Neural crest cell (in vitro differentiated cells): ENCODE measurements around the gene DEPP1. TPM values are rescaled to one million over a fixed set of nuclear protein-coding genes. Genes with fewer than 3 reads are reported as not detected.

ENCODE experiments used
- DNase-seq: peaks from one replicate; pipeline ENCODE4 v3.0.0; 2021; ENCODE audit warnings: low read depth, mixed read lengths, low spot score
- H3K27ac Mint-ChIP-seq: one replicate; pipeline ENCODE4 v1.8.0; 2021; ENCODE audit warnings: mild to moderate bottlenecking, mixed read lengths; ENCODE audit not compliant: unreplicated experiment
- H3K27me3 Mint-ChIP-seq: 2 replicates; pipeline ENCODE4 v1.8.0; 2021; ENCODE audit warnings: low read depth, mild to moderate bottlenecking, mixed read lengths
- H3K36me3 Mint-ChIP-seq: 2 replicates; pipeline ENCODE4 v1.8.0; 2021; ENCODE audit warnings: low read depth, mild to moderate bottlenecking, mixed read lengths
- H3K4me1 Mint-ChIP-seq: 2 replicates; pipeline ENCODE4 v1.8.0; 2021; ENCODE audit warnings: mixed read lengths
- H3K4me3 Mint-ChIP-seq: one replicate; pipeline ENCODE4 v1.8.0; 2021; ENCODE audit warnings: mild to moderate bottlenecking, mixed read lengths
- H3K9me3 Mint-ChIP-seq: 2 replicates; pipeline ENCODE4 v1.8.0; 2021; ENCODE audit warnings: mixed read lengths
- total RNA-seq: library from RNA; stranded (reverse); gene quantifications from 2 replicates; pipeline ENCODE4 v1.2.1, GENCODE V29; 2021
- TF ChIP-seq, protein P1 (sequence below): fragments of 200-600 bp; sonication (generic); conservative IDR thresholded peaks from 2 replicates; pipeline ENCODE4 v1.5.0; 2021; ENCODE audit warnings: antibody characterized with exemption, mild to moderate bottlenecking

DEPP1 gene
- total RNA-seq, 1 donor from 2014 or later = 1.1 TPM

- Mint-ChIP-seq H3K27ac (peak overlapping the region; percentile 27), H3K36me3 (no peaks in the 10 kb centered on the region), H3K4me1 (peaks cover 60% of the 10 kb centered on the region), H3K4me3 (no peak overlapping the region), H3K9me3 (no peaks in the 10 kb centered on the region), H3K27me3 (no peaks in the 10 kb centered on the region)
- TF ChIP-seq, protein P1, sequence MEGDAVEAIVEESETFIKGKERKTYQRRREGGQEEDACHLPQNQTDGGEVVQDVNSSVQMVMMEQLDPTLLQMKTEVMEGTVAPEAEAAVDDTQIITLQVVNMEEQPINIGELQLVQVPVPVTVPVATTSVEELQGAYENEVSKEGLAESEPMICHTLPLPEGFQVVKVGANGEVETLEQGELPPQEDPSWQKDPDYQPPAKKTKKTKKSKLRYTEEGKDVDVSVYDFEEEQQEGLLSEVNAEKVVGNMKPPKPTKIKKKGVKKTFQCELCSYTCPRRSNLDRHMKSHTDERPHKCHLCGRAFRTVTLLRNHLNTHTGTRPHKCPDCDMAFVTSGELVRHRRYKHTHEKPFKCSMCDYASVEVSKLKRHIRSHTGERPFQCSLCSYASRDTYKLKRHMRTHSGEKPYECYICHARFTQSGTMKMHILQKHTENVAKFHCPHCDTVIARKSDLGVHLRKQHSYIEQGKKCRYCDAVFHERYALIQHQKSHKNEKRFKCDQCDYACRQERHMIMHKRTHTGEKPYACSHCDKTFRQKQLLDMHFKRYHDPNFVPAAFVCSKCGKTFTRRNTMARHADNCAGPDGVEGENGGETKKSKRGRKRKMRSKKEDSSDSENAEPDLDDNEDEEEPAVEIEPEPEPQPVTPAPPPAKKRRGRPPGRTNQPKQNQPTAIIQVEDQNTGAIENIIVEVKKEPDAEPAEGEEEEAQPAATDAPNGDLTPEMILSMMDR = no peak
- no peak for DNase-seq
Observed at GRCh38 chr10:44976352-44977198, 2.0 kb downstream of the DEPP1 start.

GRCh38 chr10:44975431-44976331, 2.9 kb downstream of the DEPP1 start:
- Mint-ChIP-seq H3K36me3 (peaks cover 3% of the 10 kb centered on the region), H3K4me1 (peaks cover 51% of the 10 kb centered on the region), H3K27me3 (no peaks in the 10 kb centered on the region), H3K4me3 (peak overlapping the region; percentile 55), H3K9me3 (no peaks in the 10 kb centered on the region), H3K27ac (no peak overlapping the region)
- no peak for DNase-seq
- TF ChIP-seq, protein P1 = no peak

- H3K4me3 Mint-ChIP-seq = peak overlapping the region; percentile 77
- H3K27ac Mint-ChIP-seq = peak overlapping the region; percentile 83
- peaks cover 5% of the 10 kb centered on the region for H3K36me3 Mint-ChIP-seq
- TF ChIP-seq, protein P1 = peak; percentile 93
- H3K27me3 Mint-ChIP-seq = no peaks in the 10 kb centered on the region
- peak; percentile 70 for DNase-seq
- peaks cover 43% of the 10 kb centered on the region for H3K4me1 Mint-ChIP-seq
- H3K9me3 Mint-ChIP-seq = no peaks in the 10 kb centered on the region
Observed at GRCh38 chr10:44974628-44975430, 3.8 kb downstream of the DEPP1 start.

GRCh38 chr10:44974082-44974627, 4.5 kb downstream of the DEPP1 start:
- Mint-ChIP-seq H3K36me3 (peaks cover 5% of the 10 kb centered on the region), H3K4me1 (peaks cover 39% of the 10 kb centered on the region), H3K27ac (peak overlapping the region; percentile 83)

More at GRCh38 chr10:44974082-44974627, 4.5 kb downstream of the DEPP1 start:
- Mint-ChIP-seq H3K9me3 (no peaks in the 10 kb centered on the region), H3K27me3 (no peaks in the 10 kb centered on the region), H3K4me3 (no peak overlapping the region)
- DNase-seq = no peak
- TF ChIP-seq, protein P1 = no peak
